Neural progenitor cell (in vitro differentiated cells): ENCODE measurements around the gene MRC2. TPM values are rescaled to one million over a fixed set of nuclear protein-coding genes. Genes with fewer than 3 reads are reported as not detected.

Experiments
- DNase-seq: peaks from one replicate; pipeline ENCODE4 v3.0.0-alpha.2; 2016; ENCODE audit warnings: low spot score
- H2AFZ ChIP-seq: fragments of 200-600 bp; sonication (generic); replicated peaks from 2 replicates; pipeline ENCODE4 v1.6.1; 2016; ENCODE audit warnings: antibody characterized with exemption
- H3F3A ChIP-seq: fragments of 200-600 bp; sonication (generic); 2 replicates; pipeline ENCODE4 v1.6.1; 2016; ENCODE audit warnings: antibody characterized with exemption, low read depth
- H3K27ac ChIP-seq: fragments of 200-600 bp; sonication (generic); 2 replicates; pipeline ENCODE4 v1.5.1; 2016; ENCODE audit warnings: mild to moderate bottlenecking
- H3K27me3 ChIP-seq: fragments of 200-600 bp; sonication (generic); 2 replicates; pipeline ENCODE4 v1.6.1; 2016; ENCODE audit warnings: mild to moderate bottlenecking, moderate library complexity
- H3K36me3 ChIP-seq: fragments of 200-600 bp; sonication (generic); 2 replicates; pipeline ENCODE4 v1.5.1; 2016
- H3K4me1 ChIP-seq: fragments of 200-600 bp; sonication (generic); 2 replicates; pipeline ENCODE4 v1.6.1; 2016; ENCODE audit warnings: mixed run types
- H3K4me2 ChIP-seq: fragments of 200-600 bp; sonication (generic); 2 replicates; pipeline ENCODE4 v1.6.1; 2016
- H3K4me3 ChIP-seq: fragments of 200-600 bp; sonication (generic); 2 replicates; pipeline ENCODE4 v1.5.1; 2016
- H3K79me2 ChIP-seq: fragments of 200-600 bp; sonication (generic); 2 replicates; pipeline ENCODE4 v1.6.1; 2016; ENCODE audit warnings: low read depth
- H3K9ac ChIP-seq: fragments of 200-600 bp; sonication (generic); 2 replicates; pipeline ENCODE4 v1.6.1; 2016
- H3K9me3 ChIP-seq: fragments of 200-600 bp; sonication (generic); 2 replicates; pipeline ENCODE4 v1.5.1; 2016; ENCODE audit warnings: low read depth
- H4K20me1 ChIP-seq: fragments of 200-600 bp; sonication (generic); 2 replicates; pipeline ENCODE4 v1.6.1; 2016; ENCODE audit warnings: low read depth
- H3K27ac Mint-ChIP-seq: 3 replicates; pipeline ENCODE4 v1.8.0; 2021; ENCODE audit warnings: mixed read lengths
- H3K27me3 Mint-ChIP-seq: 2 replicates; pipeline ENCODE4 v1.8.0; 2022; ENCODE audit warnings: low read depth, mild to moderate bottlenecking, inconsistent platforms, moderate library complexity, mixed read lengths; ENCODE audit not compliant: insufficient read depth
- H3K36me3 Mint-ChIP-seq: 3 replicates; pipeline ENCODE4 v1.8.0; 2021; ENCODE audit warnings: mixed read lengths
- H3K4me1 Mint-ChIP-seq: 3 replicates; pipeline ENCODE4 v1.8.0; 2021; ENCODE audit warnings: mixed read lengths
- H3K4me3 Mint-ChIP-seq: 3 replicates; pipeline ENCODE4 v1.8.0; 2021; ENCODE audit warnings: mild to moderate bottlenecking, moderate library complexity, mixed read lengths
- H3K9me3 Mint-ChIP-seq: 3 replicates; pipeline ENCODE4 v1.8.0; 2020; ENCODE audit warnings: mixed read lengths
- CTCF ChIP-seq: fragments of 200-600 bp; sonication (generic); IDR thresholded peaks from 2 replicates; pipeline ENCODE4 v1.5.1; 2017; ENCODE audit warnings: antibody characterized with exemption, mild to moderate bottlenecking
- EZH2 ChIP-seq: fragments of 200-600 bp; sonication (generic); IDR thresholded peaks from 2 replicates; pipeline ENCODE4 v1.6.1; 2017; ENCODE audit warnings: antibody characterized with exemption, mild to moderate bottlenecking, moderate library complexity
- EZH2phosphoT487 ChIP-seq: fragments of 200-600 bp; sonication (generic); IDR thresholded peaks from 2 replicates; pipeline ENCODE4 v1.6.1; 2017; ENCODE audit warnings: antibody characterized with exemption
- total RNA-seq: library from RNA; depleted of rRNA; stranded (reverse); fragments of >200 nt; gene quantifications from 2 replicates; pipeline ENCODE4 v1.2.3, GENCODE V29; 2015; ENCODE audit warnings: low replicate concordance

MRC2 gene
- total RNA-seq, 1 donor from 2014 or later: 24.6 TPM

- Histone ChIP-seq H3K4me2 (no peak overlapping the region), H3F3A (no peaks in the 10 kb centered on the region), H3K27me3 (no peaks in the 10 kb centered on the region), H3K4me1 (no peaks in the 10 kb centered on the region), H3K4me3 (no peak overlapping the region), H4K20me1 (no peaks in the 10 kb centered on the region), H3K27ac (no peak overlapping the region), H3K9me3 (no peaks in the 10 kb centered on the region), H2AFZ (no peak overlapping the region), H3K36me3 (no peaks in the 10 kb centered on the region), H3K79me2 (no peaks in the 10 kb centered on the region), H3K9ac (no peak overlapping the region)
- no peak for TF ChIP-seq CTCF
- TF ChIP-seq EZH2: no peak
- TF ChIP-seq EZH2phosphoT487: no peak
- Mint-ChIP-seq H3K4me3 (no peak overlapping the region), H3K27me3 (peaks cover 3% of the 10 kb centered on the region), H3K4me1 (no peaks in the 10 kb centered on the region), H3K9me3 (no peaks in the 10 kb centered on the region), H3K36me3 (peaks cover 14% of the 10 kb centered on the region), H3K27ac (peak overlapping the region; percentile 33)
- DNase-seq: no peak
Measured at GRCh38 chr17:62679866-62680377, 52.5 kb downstream of the MRC2 start.

- Mint-ChIP-seq H3K4me3 (no peak overlapping the region), H3K27me3 (peaks cover 4% of the 10 kb centered on the region)
Measured at GRCh38 chr17:62680541-62681052, 53.1 kb downstream of the MRC2 start.

GRCh38 chr17:62681061-62681938, 53.8 kb downstream of the MRC2 start:
- H3K4me1 ChIP-seq: no peaks in the 10 kb centered on the region
- H3K9me3 Mint-ChIP-seq: no peaks in the 10 kb centered on the region
- no peaks in the 10 kb centered on the region for H3K27me3 ChIP-seq
- H3K27ac ChIP-seq: no peak overlapping the region
- TF ChIP-seq EZH2 (no peak), CTCF (no peak), EZH2phosphoT487 (no peak)
- no peak overlapping the region for H3K4me3 ChIP-seq
- DNase-seq: no peak
- no peak overlapping the region for H3K9ac ChIP-seq
- no peaks in the 10 kb centered on the region for H3K4me1 Mint-ChIP-seq
- H3K4me3 Mint-ChIP-seq: no peak overlapping the region
- peaks cover 22% of the 10 kb centered on the region for H3K36me3 Mint-ChIP-seq
- H2AFZ ChIP-seq: no peak overlapping the region
- H3K4me2 ChIP-seq: no peak overlapping the region
- no peak overlapping the region for H3K27ac Mint-ChIP-seq
- H3K9me3 ChIP-seq: no peaks in the 10 kb centered on the region
- H3K36me3 ChIP-seq: no peaks in the 10 kb centered on the region
- H4K20me1 ChIP-seq: no peaks in the 10 kb centered on the region
- H3K27me3 Mint-ChIP-seq: peaks cover 4% of the 10 kb centered on the region
- H3K79me2 ChIP-seq: no peaks in the 10 kb centered on the region
- H3F3A ChIP-seq: no peaks in the 10 kb centered on the region

More at GRCh38 chr17:62680541-62681052, 53.1 kb downstream of the MRC2 start:
- no peaks in the 10 kb centered on the region for H3K4me1 Mint-ChIP-seq
- Histone ChIP-seq H3K9me3 (no peaks in the 10 kb centered on the region), H3F3A (no peaks in the 10 kb centered on the region), H3K4me3 (no peak overlapping the region), H3K9ac (no peak overlapping the region), H3K27ac (no peak overlapping the region), H3K36me3 (no peaks in the 10 kb centered on the region), H4K20me1 (no peaks in the 10 kb centered on the region), H3K27me3 (no peaks in the 10 kb centered on the region), H3K4me1 (no peaks in the 10 kb centered on the region), H3K79me2 (no peaks in the 10 kb centered on the region), H3K4me2 (no peak overlapping the region), H2AFZ (no peak overlapping the region)
- H3K36me3 Mint-ChIP-seq: peaks cover 19% of the 10 kb centered on the region
- no peak for DNase-seq
- TF ChIP-seq EZH2phosphoT487: no peak
- H3K27ac Mint-ChIP-seq: no peak overlapping the region
- H3K9me3 Mint-ChIP-seq: no peaks in the 10 kb centered on the region

GRCh38 chr17:62681939-62682381, 54.5 kb downstream of the MRC2 start:
- DNase-seq: no peak
- H3K27ac ChIP-seq: no peak overlapping the region
- H3F3A ChIP-seq: no peaks in the 10 kb centered on the region
- no peaks in the 10 kb centered on the region for H4K20me1 ChIP-seq
- no peaks in the 10 kb centered on the region for H3K36me3 ChIP-seq
- H3K79me2 ChIP-seq: no peaks in the 10 kb centered on the region
- H3K27me3 Mint-ChIP-seq: peaks cover 4% of the 10 kb centered on the region
- no peaks in the 10 kb centered on the region for H3K9me3 ChIP-seq
- no peaks in the 10 kb centered on the region for H3K9me3 Mint-ChIP-seq
- H2AFZ ChIP-seq: no peak overlapping the region
- no peak overlapping the region for H3K4me3 ChIP-seq
- no peaks in the 10 kb centered on the region for H3K27me3 ChIP-seq
- H3K4me1 Mint-ChIP-seq: no peaks in the 10 kb centered on the region
- TF ChIP-seq EZH2phosphoT487: no peak
- no peak for TF ChIP-seq CTCF
- no peak for TF ChIP-seq EZH2
- no peak overlapping the region for H3K27ac Mint-ChIP-seq
- peaks cover 22% of the 10 kb centered on the region for H3K36me3 Mint-ChIP-seq
- no peak overlapping the region for H3K4me2 ChIP-seq
- H3K4me1 ChIP-seq: no peaks in the 10 kb centered on the region
- no peak overlapping the region for H3K9ac ChIP-seq
- no peak overlapping the region for H3K4me3 Mint-ChIP-seq
